Stimulated activated CD4-positive, alpha-beta T cell treated with anti-CD3 and anti-CD28 coated beads, Interleukin-15, amount 100 ng/mL, for 24 hours (primary cell): ENCODE data around the gene FFAR3.

Source experiments
- DNase-seq: peaks from one replicate; pipeline ENCODE4 v3.0.0-alpha.2; 2020

The FFAR3 gene, protein sequence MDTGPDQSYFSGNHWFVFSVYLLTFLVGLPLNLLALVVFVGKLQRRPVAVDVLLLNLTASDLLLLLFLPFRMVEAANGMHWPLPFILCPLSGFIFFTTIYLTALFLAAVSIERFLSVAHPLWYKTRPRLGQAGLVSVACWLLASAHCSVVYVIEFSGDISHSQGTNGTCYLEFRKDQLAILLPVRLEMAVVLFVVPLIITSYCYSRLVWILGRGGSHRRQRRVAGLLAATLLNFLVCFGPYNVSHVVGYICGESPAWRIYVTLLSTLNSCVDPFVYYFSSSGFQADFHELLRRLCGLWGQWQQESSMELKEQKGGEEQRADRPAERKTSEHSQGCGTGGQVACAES

DNA sequence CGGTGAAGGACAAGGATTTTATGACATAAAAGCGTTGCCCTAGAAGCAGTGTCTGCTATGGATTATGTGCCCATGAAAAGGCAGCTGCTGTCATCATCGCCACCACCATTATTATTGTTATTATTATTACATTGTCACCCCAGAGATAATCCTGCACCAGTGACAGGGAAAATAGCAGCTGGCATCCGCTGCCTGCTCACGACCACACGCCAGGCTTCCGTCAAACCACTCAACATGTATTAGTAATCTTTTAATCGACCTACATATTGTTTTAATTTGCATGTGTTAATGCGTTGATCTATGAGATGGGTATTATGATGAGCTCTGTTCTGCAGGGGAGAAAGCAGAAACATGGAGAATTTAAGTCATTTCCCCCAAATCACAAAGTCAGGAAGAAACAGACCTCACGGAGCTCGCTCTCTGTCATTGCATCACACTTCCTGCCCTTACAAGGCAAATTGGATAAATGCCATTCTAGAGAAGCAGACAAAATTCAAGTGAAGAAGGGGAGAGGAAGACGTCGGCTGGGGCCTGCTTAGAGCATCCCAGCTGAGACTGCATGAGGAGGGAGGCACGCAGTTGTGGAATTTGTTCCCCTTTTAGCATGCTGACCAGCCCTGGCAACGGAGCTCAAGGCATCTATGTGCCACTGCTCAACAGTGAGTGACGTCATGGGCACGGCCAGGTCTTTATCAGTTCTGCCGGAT lies at the start of gene FFAR3:
TSS of gene FFAR3 (plus strand) at position 594 of the 707 bp plus-strand sequence. CDS start 431 bp downstream, outside the sequence.
- peak; percentile 24 for DNase-seq

DNA sequence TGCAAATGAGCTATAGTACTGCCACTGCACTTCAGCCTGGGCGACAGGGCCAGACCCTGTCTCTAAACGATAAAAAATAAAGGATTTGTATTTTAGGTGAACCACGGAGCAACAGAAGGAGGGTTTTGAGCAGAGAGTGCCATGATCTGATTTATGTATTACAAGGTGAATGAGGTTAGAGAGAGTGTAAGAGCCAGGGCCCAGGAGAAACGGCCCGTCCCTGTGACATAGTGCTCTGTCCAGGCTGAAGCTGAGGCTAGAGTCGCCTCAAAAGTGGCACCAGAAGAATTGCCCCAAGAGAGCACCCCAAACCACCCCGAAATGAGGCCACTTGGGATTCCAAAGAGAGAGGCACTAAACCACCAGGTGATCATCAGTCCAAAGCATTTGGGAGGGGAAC lies 49.4 kb upstream of the FFAR3 start:
- no peak for DNase-seq

DNA sequence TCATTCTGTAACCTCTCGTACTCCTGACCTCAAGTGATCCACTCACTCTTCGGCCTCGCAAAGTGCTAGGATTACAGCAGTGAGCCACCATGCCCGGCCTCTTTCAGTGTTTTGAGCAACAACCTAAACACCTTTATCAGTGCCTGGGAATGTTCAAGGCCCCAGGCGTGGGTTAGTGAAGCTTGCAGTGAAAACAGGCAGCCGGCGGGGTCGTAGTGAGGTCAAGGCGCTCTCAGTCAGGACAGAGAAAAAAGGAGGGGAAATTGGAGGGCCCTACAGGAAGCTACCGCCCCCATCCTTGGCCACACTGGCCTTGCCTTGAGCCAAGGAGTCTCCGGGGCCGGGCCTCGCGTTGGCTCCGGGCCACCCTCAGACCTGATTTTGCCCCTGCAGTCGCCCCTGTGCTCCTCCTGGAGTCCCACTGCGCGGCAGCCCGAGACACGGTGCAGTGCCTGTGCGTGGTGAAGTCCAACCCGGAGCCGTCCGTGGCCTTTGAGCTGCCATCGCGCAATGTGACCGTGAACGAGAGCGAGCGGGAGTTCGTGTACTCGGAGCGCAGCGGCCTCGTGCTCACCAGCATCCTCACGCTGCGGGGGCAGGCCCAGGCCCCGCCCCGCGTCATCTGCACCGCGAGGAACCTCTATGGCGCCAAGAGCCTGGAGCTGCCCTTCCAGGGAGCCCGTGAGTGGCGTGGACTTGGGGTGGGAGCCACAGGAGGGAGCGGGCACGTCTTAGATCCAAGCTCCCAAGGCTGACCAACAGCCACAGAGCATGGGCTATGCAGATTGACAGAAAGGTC lies 48.6 kb upstream of the FFAR3 start:
- DNase-seq: no peak

DNA sequence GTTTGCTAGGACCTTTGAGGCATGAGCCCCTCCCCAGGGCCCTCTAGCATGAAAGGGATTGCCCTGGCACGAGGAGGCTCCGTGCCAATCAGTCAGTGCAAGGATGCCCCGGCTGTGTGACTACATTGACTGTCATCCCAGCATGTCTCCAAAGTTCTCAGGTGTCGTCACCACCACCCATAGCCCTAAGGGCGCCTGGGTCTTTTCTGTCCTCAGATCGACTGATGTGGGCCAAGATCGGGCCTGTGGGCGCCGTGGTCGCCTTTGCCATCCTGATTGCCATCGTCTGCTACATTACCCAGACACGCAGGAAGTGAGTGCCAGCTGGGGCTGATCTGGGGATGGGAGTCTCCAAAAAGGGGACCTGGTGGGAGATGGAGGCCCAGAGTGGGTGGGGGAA lies 47.9 kb upstream of the FFAR3 start:
- no peak for DNase-seq

DNA sequence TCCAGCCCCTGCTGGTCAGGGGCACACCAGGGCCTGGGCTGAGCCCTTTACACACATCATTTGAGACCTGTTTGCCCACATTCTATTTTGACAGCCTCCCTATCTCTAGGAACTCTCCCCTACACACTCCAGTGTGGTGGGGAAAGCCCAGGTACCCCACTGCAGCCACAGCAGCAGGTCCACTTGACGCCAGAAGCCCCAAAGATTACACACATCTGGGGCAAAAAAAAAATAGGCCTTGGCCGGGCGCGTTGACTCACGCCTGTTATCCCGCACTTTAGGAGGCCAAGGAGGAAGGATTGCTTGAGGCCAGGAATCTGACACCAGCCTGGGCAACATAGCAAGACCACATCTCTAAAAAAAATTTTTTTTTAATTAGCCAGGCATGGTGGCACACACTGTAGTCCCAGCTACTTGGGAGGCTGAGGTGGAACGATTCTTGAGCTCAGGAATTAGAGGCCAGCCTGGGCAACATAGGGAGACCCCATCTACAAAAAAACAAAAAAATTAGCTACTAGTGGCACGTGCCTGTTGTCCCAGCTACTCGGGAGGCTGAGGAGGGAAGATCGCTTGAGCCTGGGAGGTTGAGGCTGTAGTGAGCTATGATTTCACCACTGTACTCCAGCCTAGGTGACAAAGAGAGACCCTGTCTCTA lies 47.3 kb upstream of the FFAR3 start:
- no peak for DNase-seq

DNA sequence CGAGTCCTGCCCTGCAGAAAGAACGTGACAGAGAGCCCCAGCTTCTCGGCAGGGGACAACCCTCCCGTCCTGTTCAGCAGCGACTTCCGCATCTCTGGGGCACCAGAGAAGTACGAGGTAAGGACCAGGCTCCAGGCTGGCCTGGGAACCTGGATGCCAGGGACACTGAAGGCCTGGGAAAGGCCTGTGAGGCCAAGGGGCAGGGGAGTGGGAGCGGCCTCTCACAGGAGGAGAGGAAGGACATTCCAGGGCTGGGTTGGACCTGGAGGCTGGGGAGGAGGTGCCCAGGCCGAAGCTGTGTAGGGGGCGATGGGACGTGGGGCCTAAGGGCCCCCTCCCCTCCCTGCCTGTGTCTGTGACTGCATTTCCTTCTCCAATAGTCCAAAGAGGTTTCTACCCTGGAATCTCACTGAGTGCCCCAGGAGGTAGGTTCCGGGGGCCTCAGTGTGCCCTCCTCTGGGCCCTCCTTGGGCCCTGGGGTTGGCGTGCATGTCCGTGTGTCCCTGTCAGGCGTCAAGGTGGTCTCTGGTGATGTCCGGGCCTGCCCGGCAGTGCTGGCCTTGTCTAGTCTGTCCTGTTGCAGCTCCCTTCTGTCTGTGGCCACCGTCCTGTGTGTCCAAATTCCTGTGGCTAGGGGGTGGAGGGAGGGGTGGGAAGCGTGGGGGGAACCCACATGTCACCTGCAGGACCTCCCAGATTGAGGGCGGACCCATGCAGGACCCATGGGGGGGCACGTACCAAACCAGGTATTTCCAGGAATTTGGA lies 46.2 kb upstream of the FFAR3 start:
- DNase-seq: no peak

DNA sequence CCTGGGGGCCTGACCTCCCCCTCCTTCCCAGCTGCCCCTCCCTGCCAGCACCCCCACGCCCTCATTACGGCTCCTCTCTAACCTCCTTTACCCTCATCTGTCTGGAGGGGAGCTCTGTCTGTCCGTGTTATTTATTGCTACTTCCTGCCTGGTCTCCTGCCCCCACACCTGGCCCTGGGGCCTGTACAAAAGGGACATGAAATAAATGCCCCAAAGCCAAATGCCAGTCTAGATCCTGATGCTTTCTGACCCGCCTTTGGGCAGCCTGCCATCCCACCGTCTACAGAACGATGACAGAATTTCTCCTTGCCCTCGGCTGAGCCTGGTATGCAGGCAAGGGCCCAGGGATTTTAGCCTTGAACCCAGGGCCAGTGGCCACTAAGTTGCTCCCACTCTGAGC lies 44.7 kb upstream of the FFAR3 start:
- DNase-seq: no peak

DNA sequence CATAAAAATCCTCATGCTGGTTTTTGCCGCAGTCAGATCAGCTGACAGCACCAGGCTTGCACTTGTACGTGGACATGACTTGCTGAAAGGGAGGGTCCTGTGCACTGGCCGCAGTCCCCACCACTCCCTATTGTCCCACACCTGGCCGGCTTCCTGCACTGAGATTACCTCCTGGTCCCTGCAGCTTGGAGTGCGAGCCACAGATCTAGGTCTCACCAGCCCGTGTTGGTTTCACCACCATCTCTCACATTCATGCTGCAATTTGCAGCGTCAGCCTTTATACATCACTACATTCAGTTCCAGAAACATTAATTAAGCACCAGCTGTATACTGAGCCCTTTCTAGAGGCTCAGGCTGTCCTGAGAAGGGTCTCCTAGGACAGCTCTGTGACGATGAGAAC lies 44.2 kb upstream of the FFAR3 start:
- DNase-seq: no peak

DNA sequence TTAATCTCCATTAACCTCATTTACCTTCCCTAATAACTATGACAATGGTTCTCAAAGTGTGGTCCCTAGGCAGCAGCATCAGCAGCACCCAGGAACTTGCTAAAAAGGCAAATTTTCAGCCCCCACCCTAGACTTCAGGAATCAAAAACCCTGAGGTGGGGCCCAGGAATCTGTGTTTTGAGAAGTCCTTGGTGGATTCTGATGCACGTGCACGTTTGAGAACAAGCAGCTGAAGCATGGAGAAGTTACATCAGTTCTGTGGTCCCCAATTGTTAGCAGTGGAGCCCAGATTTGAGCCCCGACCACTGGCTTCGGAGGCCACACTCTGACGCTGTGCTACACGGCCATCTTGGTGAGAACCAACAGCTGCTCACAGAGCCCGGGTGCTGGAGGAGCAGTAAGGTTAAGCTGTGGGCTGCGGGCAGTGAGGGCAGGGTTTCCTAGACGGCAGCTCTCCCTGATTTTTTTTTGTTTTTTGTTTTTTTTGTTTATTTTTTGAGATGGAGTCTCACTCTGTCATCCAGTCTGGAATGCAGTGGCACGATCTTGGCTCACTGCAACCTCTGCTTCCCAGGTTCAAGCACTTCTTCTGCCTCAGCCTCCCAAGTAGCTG lies 43.3 kb upstream of the FFAR3 start:
- DNase-seq: no peak

DNA sequence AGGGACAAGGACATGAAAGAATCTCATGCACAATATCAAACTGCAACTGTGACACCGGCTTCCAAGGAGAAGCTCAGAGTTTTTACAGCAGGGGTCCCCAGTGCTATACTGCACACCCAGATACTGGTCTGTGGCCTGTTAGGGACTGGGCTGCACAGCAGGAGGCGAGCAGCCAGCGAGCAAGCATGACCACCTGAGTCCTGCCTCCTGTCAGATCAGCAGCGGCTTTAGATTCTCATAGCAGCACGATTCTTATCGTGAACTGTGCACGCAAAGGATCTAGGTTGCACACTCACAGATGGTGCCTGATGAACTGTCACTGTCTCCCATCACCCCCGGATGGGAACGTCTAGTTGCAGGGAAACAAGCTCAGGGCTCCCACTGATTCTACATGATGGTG lies 42.4 kb upstream of the FFAR3 start:
- DNase-seq: no peak

DNA sequence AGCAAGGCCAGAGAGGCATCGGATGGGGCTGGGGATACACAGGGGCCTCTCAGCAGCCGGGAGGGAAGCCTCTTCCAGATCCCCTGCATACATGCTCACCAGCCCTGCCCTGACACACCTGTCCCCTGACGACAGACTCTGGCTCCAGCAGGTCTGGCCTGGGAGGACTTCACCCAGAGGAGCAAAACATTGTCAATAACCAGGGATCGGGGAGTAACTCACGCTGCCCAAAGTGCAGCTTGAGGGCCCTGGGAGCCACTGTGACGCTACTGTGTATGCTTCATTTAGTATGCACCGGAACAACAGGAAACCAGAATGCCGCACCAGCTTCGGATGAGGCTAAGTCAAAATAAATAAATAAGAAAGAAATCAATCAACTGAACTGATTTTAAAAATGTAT lies 41.7 kb upstream of the FFAR3 start:
- no peak for DNase-seq

DNA sequence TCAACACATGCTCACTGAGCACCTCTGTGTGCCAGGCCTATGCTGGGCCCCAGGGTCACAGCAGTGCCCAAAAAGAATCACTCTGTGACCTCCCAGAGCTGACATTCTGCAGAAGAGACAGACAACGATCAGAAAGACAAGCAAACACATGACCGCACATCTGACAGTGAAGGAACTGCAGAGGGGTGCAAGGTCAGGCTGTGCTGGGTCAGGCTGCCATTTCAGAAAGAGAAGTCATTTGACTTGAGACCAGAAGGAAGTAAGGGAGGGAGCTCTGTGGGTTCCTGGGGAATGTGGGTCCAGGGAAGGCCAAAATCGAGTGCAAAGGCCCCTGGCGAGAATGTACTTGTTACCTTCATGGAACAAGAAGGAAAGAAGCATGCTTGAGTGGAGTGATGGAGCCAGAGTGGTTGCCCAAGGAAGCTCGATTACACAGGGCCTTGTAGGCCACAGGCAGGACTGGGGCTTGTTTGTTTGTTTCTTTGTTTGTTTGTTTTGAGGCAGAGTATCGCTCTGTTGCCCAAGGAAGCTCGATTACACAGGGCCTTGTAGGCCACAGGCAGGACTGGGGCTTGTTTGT lies 40.7 kb upstream of the FFAR3 start:
- DNase-seq: no peak

DNA sequence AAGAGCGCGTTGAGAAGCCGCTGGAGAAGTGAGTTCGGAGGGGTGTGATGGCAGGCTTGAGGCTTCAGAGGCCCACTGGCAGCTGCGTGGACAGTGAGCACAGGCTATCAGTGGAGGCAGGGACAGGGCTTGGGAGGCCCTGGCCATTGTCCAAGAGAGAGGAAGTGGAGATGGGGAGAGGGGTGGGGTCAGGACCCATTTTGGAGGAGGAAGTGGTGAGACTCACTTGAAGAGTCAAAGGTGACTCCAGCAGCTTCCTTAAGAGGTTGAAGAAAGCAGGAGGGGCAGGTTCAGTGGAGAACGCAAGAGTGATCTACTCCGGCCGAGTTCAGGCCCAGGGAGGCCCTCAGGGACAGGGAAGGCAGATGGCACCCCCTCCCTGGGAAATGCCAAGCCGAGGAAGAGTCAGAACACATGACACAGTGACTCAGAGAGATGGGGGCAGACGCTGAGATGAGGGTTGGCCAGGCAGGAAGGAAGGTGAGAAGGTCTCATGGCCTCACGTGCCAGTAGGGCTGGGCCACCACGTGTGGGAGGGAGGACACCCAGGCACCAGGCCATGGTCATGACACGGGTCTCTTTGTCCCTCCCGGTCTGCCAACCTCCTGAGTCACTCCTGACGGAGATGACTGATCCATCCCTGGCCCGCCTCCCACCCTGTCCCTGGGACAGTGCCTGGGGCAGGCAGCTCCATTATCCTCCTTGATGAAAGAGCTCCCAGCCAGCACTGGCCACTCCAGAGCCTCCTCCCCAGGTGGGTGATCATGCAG lies 39.4 kb upstream of the FFAR3 start:
- peak; percentile 18 for DNase-seq

DNA sequence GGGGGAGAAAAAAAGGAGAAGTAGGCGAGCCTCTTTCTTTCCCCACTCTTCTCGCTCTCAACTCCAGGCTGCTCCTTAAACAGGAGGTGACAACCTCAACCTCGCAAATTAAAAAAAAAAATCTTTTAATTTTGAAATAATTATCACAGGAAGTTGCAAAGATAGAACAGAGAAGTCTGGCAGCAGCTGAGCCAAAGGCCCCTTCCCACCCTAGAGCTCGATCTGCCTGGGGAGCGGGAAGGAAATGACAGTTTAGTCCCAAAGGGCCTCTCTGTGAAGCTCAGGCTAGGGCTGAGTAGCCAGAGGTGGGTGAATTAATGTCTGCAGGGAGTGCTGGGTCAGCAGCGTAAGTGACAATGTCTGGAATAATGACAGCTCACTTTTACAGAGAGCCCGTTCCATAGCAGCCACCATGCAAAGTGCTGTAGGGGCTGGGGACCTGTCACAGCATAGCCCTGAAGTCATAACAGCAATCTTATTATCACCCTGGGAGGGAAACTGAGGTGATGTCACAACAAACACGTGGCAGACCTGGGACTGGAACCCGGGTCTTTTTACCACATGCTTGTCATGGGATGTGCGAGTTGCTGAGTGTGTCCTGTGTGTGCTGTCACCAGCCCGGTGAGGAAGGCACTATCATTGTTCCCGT lies 38.1 kb upstream of the FFAR3 start:
- no peak for DNase-seq

DNA sequence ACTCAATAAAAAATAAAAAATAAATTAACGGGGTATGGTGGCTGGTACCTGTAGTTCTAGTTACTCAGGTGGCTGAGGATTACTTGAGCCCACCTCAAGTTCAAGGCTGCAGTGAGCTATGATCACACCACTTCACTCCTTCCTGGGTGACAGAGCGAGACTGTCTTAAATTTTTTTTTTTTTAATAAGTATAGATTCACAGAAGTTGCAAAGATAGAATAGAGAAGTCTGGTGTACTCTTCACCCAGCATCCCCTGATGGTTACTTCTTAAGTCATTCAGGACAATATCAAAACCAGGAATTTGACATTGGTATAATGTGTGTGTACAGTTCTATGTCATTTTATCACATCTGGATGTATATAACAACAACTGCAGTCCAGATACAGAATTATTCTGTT lies 37.0 kb upstream of the FFAR3 start:
- DNase-seq: no peak

DNA sequence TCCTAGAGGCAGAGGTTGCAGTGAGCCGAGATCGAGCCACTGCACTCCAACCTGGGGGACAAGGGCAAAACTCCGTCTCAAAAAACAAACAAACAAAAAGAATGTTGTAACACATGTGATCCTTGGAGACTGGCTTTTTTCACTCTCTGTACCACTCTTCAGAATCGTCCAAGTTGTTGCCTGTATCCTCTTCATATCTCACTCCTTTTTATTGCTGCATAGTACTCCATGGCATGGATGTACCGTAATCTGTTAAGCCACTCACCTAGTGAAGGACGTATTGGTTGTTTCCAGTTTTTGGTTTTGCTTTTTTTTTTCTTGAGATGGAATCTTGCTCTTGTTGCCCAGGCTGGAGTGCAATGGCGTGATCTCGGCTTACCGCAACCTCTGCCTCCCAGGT lies 36.2 kb upstream of the FFAR3 start:
- no peak for DNase-seq

DNA sequence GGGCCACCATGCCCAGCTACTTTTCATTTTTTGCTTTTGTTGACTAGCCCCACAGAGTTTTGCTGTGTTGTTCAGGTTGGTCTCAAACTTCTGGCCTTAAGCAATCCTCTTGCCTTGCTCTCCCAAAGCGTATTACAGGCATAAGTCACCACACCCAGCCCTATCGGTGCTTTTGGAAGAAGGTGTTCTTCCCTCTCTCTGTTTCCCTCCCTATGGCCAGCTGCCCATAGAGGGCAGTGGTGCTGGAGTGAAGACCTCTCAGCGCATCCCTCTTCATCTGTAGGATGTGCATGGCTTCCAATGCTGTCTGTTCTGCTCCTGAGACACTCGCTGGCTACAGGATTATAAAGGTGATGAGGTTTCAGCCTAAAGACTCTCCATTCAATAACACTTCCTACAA lies 30.6 kb upstream of the FFAR3 start:
- DNase-seq: no peak

DNA sequence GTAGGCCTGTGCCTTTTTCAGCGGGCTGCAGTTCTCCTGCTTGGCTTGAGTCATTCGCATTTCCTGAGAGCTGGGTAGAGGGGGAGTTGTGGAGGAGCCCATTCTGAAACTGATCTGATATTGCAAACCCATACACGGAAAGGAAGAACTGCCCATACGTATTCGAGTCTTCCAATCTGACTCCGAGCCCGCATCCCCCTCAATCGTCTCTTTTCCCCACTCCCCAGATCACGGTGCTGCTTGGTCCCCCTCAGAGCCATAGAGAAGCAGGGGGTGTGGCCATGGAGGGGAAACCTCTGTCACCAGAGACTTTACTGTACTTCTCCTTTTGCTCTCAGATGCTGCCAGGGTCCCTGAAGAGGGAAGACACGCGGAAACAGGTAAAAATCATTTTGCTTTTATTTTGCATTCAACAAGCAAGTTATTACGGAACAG lies 29.4 kb upstream of the FFAR3 start, which contains the start of gene CD22:
TSS of gene CD22 (plus strand) at position 337 of the 435 bp plus-strand sequence. CDS start 2,854 bp downstream, outside the sequence.
- no peak for DNase-seq

DNA sequence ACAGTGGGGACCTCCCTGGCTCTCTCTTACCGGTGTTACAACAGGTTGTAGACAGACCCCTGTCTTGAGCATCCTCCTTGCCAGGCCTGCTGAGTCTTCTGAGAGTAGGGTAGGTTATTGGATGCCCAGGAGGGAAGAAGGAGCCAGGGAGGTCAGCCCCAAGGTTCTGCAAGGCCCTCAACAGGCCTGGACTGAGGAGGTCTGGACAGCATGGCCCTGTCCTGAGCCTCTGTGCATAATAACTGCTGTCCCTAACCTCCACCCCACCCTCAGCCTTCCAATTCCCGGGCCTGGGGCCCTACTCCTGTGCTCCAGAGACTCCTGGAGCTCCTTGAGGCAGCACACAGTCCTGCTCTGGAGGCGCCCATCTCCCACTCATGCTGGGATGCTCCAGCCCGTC lies 28.9 kb upstream of the FFAR3 start:
- no peak for DNase-seq

DNA sequence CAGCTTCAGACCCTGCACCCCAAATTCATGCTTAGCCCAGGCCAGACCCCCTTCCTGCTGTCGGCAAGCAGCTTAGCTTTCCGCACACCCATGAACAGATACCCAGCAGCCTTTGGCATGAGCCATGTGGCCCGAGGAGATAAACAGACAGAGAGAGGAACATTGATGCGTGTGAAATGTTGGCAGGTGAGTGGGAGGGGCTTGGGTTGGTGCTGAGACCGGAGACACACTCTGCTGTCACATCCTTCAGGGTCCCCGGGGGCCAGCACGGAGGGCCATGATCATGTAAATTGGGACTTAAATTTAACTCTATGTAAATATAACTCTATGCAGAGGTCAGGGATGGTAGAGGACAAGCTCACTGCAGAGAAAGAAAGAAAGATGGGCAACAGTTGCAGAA lies 27.8 kb upstream of the FFAR3 start:
- no peak for DNase-seq
